ENCODE data around the gene PTPRE. TPM values are rescaled to one million over a fixed set of nuclear protein-coding genes. Genes with fewer than 3 reads are reported as not detected.

The PTPRE gene
- total and polyA plus RNA-seq, 8 donors, result 1.0 to 7.1 (median 2.1) TPM

GRCh38 chr10:127952575-127952869, 45.6 kb downstream of the PTPRE start:
- no peak for ATAC-seq
- Histone ChIP-seq H3K27ac (no peak overlapping the region), H3K4me1 (no peaks in the 10 kb centered on the region), H3K36me3 (no peaks in the 10 kb centered on the region), H3K27me3 (peaks cover 0 to 4% (median 0%) of the 10 kb centered on the region in 4 donors), H3K4me3 (no peak overlapping the region), H3K9me3 (no peaks in the 10 kb centered on the region)
- no peak for DNase-seq
- intact Hi-C loops (cut with DNase I), result no loop called here
- FAIRE-seq, result no peak
- WGBS, 2 donors, result 60 to 89% methylated on average over 2 of the region's 2 CpGs
- TF ChIP-seq CTCF (IDR thresholded peaks at IDR 0.05), result no peak

- FAIRE-seq (no peak), ATAC-seq (no peak), DNase-seq (no peak)
- no peaks in the 10 kb centered on the region for H3K9me3 ChIP-seq
- no peaks in the 10 kb centered on the region for H3K4me1 ChIP-seq
- no peak for TF ChIP-seq CTCF (IDR thresholded peaks at IDR 0.05)
- H3K36me3 ChIP-seq, result no peaks in the 10 kb centered on the region
- intact Hi-C loops (cut with DNase I), result no loop called here
- H3K27me3 ChIP-seq, result peaks cover 0 to 5% (median 0%) of the 10 kb centered on the region in 4 donors
- no peak overlapping the region for H3K4me3 ChIP-seq
- WGBS, 2 donors, result 75 to 82% methylated on average over 4 of the region's 4 CpGs
- H3K27ac ChIP-seq, result no peak overlapping the region
These were observed 46.0 kb downstream of the PTPRE start for GRCh38 chr10:127952918-127953317.

GRCh38 chr10:127953876-127954275, 47.0 kb downstream of the PTPRE start:
- DNase-seq, result no peak
- intact Hi-C loops (cut with DNase I), result no loop called here
- H3K9me3 ChIP-seq, result no peaks in the 10 kb centered on the region
- H3K4me3 ChIP-seq, result no peak overlapping the region
- 53 to 59% methylated on average over 1 of the region's 1 CpG for WGBS, 2 donors
- no peaks in the 10 kb centered on the region for H3K36me3 ChIP-seq
- H3K27me3 ChIP-seq, result peaks cover 0 to 5% (median 1%) of the 10 kb centered on the region in 4 donors
- H3K27ac ChIP-seq, result no peak overlapping the region
- ATAC-seq, result no peak
- FAIRE-seq, result no peak
- no peak for TF ChIP-seq CTCF (IDR thresholded peaks at IDR 0.05)
- H3K4me1 ChIP-seq, result no peaks in the 10 kb centered on the region

- no peak overlapping the region for H3K4me3 ChIP-seq
- H3K27ac ChIP-seq, result no peak overlapping the region
- H3K9me3 ChIP-seq, result no peaks in the 10 kb centered on the region
- ATAC-seq (no peak), FAIRE-seq (no peak), DNase-seq (no peak)
- no peaks in the 10 kb centered on the region for H3K36me3 ChIP-seq
- intact Hi-C loops (cut with DNase I), result no loop called here
- no peaks in the 10 kb centered on the region for H3K4me1 ChIP-seq
- no peak for TF ChIP-seq CTCF (IDR thresholded peaks at IDR 0.05)
- WGBS, 2 donors, result 11 to 48% methylated on average over 1 of the region's 1 CpG
- peaks cover 0 to 5% (median 1%) of the 10 kb centered on the region in 4 donors for H3K27me3 ChIP-seq
These were observed 52.5 kb downstream of the PTPRE start for GRCh38 chr10:127959428-127959827.

GRCh38 chr10:127961071-127961470, 54.2 kb downstream of the PTPRE start:
- intact Hi-C loops (cut with DNase I), result no loop called here
- FAIRE-seq (no peak), DNase-seq (no peak), ATAC-seq (no peak)
- no peaks in the 10 kb centered on the region for H3K4me1 ChIP-seq
- no peaks in the 10 kb centered on the region for H3K36me3 ChIP-seq
- TF ChIP-seq CTCF (IDR thresholded peaks at IDR 0.05), result no peak
- no peak overlapping the region for H3K4me3 ChIP-seq
- peaks cover 0 to 5% (median 1%) of the 10 kb centered on the region in 4 donors for H3K27me3 ChIP-seq
- H3K27ac ChIP-seq, result no peak overlapping the region
- H3K9me3 ChIP-seq, result no peaks in the 10 kb centered on the region
- WGBS, 2 donors, result 73 to 76% methylated on average over 9 of the region's 9 CpGs

All from pancreas (tissue), 10 donors.